Measurements from ENCODE around the gene NPDC1. TPM values are rescaled to one million over a fixed set of nuclear protein-coding genes. Genes with fewer than 3 reads are reported as not detected.

Gene NPDC1
- total and polyA plus RNA-seq, 2 experiments from 2014 or later: 43.1 to 121 TPM

- Histone ChIP-seq H3K9ac (no peak overlapping the region), H3K9me2 (ENCODE audit: insufficient read depth) (no peaks in the 10 kb centered on the region), H3K4me2 (ENCODE audit: unreplicated experiment) (no peak overlapping the region), H3K4me3 (no peak overlapping the region), H3K36me3 (ENCODE audit: low read depth) (no peaks in the 10 kb centered on the region), H3K27me3 (replicated peaks; ENCODE audit: insufficient read depth) (no peaks in the 10 kb centered on the region), H3K27ac (no peak overlapping the region), H2AFZ (no peak overlapping the region), H3K9me3 (ENCODE audit: low read depth) (no peaks in the 10 kb centered on the region), H3K4me1 (ENCODE audit: insufficient read depth) (no peaks in the 10 kb centered on the region), H3F3A (ENCODE audit: insufficient read depth) (peaks cover 4% of the 10 kb centered on the region; the same call in 1 of the 2 replicates), H3K79me2 (ENCODE audit: insufficient read depth) (no peaks in the 10 kb centered on the region), H4K20me1 (ENCODE audit: insufficient read depth) (no peaks in the 10 kb centered on the region)
- TF ChIP-seq EZH2 (IDR thresholded peaks at IDR 0.05; ENCODE audit: insufficient read depth, poor library complexity, severe bottlenecking) (no peak), EZH2phosphoT487 (IDR thresholded peaks at IDR 0.05; ENCODE audit: insufficient read depth, low read depth) (no peak)
- in situ Hi-C loops (cut with MboI): no loop called here
- DNase-seq: no peak
- WGBS, 2 experiments (ENCODE audit: low coverage in 1 of 2, low lambda C conversion rate in 2 of 2, missing lambda C conversion rate in 2 of 2): 46 to 56% methylated on average over 2 of the region's 2 CpGs
These were observed 25.3 kb upstream of the NPDC1 start for GRCh38 chr9:137071282-137071681.

GRCh38 chr9:137070906-137071275 lies 24.9 kb upstream of the NPDC1 start:
- H3K9me3 ChIP-seq (ENCODE audit: low read depth): no peaks in the 10 kb centered on the region
- H3K4me3 ChIP-seq: peak overlapping the region; percentile 65
- H3K27me3 ChIP-seq (replicated peaks; ENCODE audit: insufficient read depth): no peaks in the 10 kb centered on the region
- no peaks in the 10 kb centered on the region for H3F3A ChIP-seq (ENCODE audit: insufficient read depth)
- peak overlapping the region; percentile 72 for H2AFZ ChIP-seq
- H3K4me2 ChIP-seq (ENCODE audit: unreplicated experiment): peak overlapping the region; percentile 67
- no peak for DNase-seq
- in situ Hi-C loops (cut with MboI): no loop called here
- no peaks in the 10 kb centered on the region for H3K79me2 ChIP-seq (ENCODE audit: insufficient read depth)
- no peaks in the 10 kb centered on the region for H3K36me3 ChIP-seq (ENCODE audit: low read depth)
- 29 to 48% methylated on average over 4 to 6 of the region's 6 CpGs for WGBS, 2 experiments (ENCODE audit: low coverage in 1 of 2, low lambda C conversion rate in 2 of 2, missing lambda C conversion rate in 2 of 2)
- no peaks in the 10 kb centered on the region for H4K20me1 ChIP-seq (ENCODE audit: insufficient read depth)
- H3K9me2 ChIP-seq (ENCODE audit: insufficient read depth): no peaks in the 10 kb centered on the region
- peak overlapping the region; percentile 42; the same call in 1 of the 2 replicates for H3K9ac ChIP-seq
- no peak for TF ChIP-seq EZH2phosphoT487 (IDR thresholded peaks at IDR 0.05; ENCODE audit: insufficient read depth, low read depth)
- no peak for TF ChIP-seq EZH2 (IDR thresholded peaks at IDR 0.05; ENCODE audit: insufficient read depth, poor library complexity, severe bottlenecking)
- no peaks in the 10 kb centered on the region for H3K4me1 ChIP-seq (ENCODE audit: insufficient read depth)
- H3K27ac ChIP-seq: no peak overlapping the region

DNA sequence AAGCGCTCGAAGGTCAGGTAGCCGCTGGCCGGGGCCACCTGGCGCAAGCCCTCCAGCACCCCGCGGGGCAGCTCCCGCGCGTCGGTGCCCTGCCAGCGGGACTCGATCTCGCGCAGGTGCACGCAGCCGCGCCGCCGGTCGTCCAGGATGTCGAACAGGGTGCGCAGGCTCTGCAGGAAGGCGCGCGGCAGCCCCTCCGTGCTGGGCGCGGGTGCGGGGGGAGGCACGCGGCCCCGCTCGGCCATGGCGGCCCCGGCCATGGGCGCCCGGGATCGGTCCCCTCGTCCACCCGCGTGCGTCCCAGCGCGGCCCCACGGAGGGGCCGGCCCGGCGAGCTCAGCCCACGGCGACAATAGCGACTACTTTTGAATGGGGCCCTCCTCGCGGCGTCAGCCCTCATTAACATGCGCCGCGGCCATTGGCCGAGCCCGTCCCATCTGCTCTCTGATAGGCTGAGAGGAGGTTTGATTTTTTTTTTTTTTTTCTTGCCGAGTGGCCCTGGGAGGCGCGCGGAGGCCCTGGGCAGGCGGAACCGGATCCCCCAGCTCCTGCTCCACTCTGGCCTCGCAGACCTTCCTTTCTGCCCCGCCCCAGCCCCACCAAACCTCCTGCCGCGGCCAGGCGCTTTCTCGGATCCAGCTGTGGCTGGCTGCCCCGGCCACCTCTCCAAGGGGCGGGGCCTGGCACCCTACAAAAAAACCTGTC lies 24.4 kb upstream of the NPDC1 start, which contains the start of gene SAPCD2:
TSS of gene SAPCD2 (minus strand) at position 357 of the 705 bp plus-strand sequence. CDS start at position 260, 97 bp downstream.
- no peaks in the 10 kb centered on the region for H3K27me3 ChIP-seq (replicated peaks; ENCODE audit: insufficient read depth)
- H3K4me2 ChIP-seq (ENCODE audit: unreplicated experiment): peak within 1 kb of the TSS; percentile 67
- no peaks in the 10 kb centered on the region for H4K20me1 ChIP-seq (ENCODE audit: insufficient read depth)
- H3K27ac ChIP-seq: no peak within 1 kb of the TSS
- peak within 1 kb of the TSS; percentile 65 for H3K4me3 ChIP-seq
- H2AFZ ChIP-seq: peak within 1 kb of the TSS; percentile 72
- DNase-seq: peak; percentile 93
- no peaks in the 10 kb centered on the region for H3K4me1 ChIP-seq (ENCODE audit: insufficient read depth)
- no peaks in the 10 kb centered on the region for H3K9me2 ChIP-seq (ENCODE audit: insufficient read depth)
- in situ Hi-C loops (cut with MboI): no loop called here
- WGBS, 2 experiments (ENCODE audit: low coverage in 1 of 2, low lambda C conversion rate in 2 of 2, missing lambda C conversion rate in 2 of 2): 3% methylated on average over 64 to 69 of the region's 74 CpGs
- H3K79me2 ChIP-seq (ENCODE audit: insufficient read depth): no peaks in the 10 kb centered on the region
- H3K9ac ChIP-seq: peak within 1 kb of the TSS; percentile 42; the same call in 1 of the 2 replicates
- TF ChIP-seq EZH2 (IDR thresholded peaks at IDR 0.05; ENCODE audit: insufficient read depth, poor library complexity, severe bottlenecking) (no peak), EZH2phosphoT487 (IDR thresholded peaks at IDR 0.05; ENCODE audit: insufficient read depth, low read depth) (no peak)
- no peaks in the 10 kb centered on the region for H3F3A ChIP-seq (ENCODE audit: insufficient read depth)
- no peaks in the 10 kb centered on the region for H3K36me3 ChIP-seq (ENCODE audit: low read depth)
- H3K9me3 ChIP-seq (ENCODE audit: low read depth): no peaks in the 10 kb centered on the region

- no peaks in the 10 kb centered on the region for H3K9me2 ChIP-seq (ENCODE audit: insufficient read depth)
- H3K4me3 ChIP-seq: peak overlapping the region; percentile 65
- no peak overlapping the region for H3K9ac ChIP-seq
- 8 to 50% methylated on average over 4 to 44 of the region's 52 CpGs for WGBS, 2 experiments (ENCODE audit: low coverage in 1 of 2, low lambda C conversion rate in 2 of 2, missing lambda C conversion rate in 2 of 2)
- no peaks in the 10 kb centered on the region for H3F3A ChIP-seq (ENCODE audit: insufficient read depth)
- no peaks in the 10 kb centered on the region for H3K9me3 ChIP-seq (ENCODE audit: low read depth)
- no peak for DNase-seq
- no peak overlapping the region for H3K4me2 ChIP-seq (ENCODE audit: unreplicated experiment)
- H2AFZ ChIP-seq: no peak overlapping the region
- TF ChIP-seq EZH2 (IDR thresholded peaks at IDR 0.05; ENCODE audit: insufficient read depth, poor library complexity, severe bottlenecking) (no peak), EZH2phosphoT487 (IDR thresholded peaks at IDR 0.05; ENCODE audit: insufficient read depth, low read depth) (no peak)
- H3K4me1 ChIP-seq (ENCODE audit: insufficient read depth): no peaks in the 10 kb centered on the region
- no peaks in the 10 kb centered on the region for H4K20me1 ChIP-seq (ENCODE audit: insufficient read depth)
- no peak overlapping the region for H3K27ac ChIP-seq
- no peaks in the 10 kb centered on the region for H3K36me3 ChIP-seq (ENCODE audit: low read depth)
- in situ Hi-C loops (cut with MboI): no loop called here
- H3K79me2 ChIP-seq (ENCODE audit: insufficient read depth): no peaks in the 10 kb centered on the region
- no peaks in the 10 kb centered on the region for H3K27me3 ChIP-seq (replicated peaks; ENCODE audit: insufficient read depth)
These were observed 23.6 kb upstream of the NPDC1 start for GRCh38 chr9:137069508-137070091.
